Measurements from ENCODE around the gene TRO.

The TRO gene

GRCh38 chrX:54979432-54979831 lies 58.8 kb downstream of the TRO start:
- CTCF ChIA-PET, result no interaction called here
- no peak for DNase-seq (ENCODE audit: extremely low spot score)
- TF ChIP-seq FOXK2 (IDR thresholded peaks at IDR 0.05), result no peak
- TF ChIP-seq ZNF384 (IDR thresholded peaks at IDR 0.05), result no peak
- no peak for TF ChIP-seq L3MBTL2 (conservative IDR thresholded peaks at IDR 0.05)
- TF ChIP-seq FOXM1 (IDR thresholded peaks at IDR 0.05; ENCODE audit: borderline replicate concordance), result no peak
- TF ChIP-seq PKNOX1 (IDR thresholded peaks at IDR 0.05), result no peak
- TF ChIP-seq ELF4 (IDR thresholded peaks at IDR 0.05), result no peak
- TF ChIP-seq SUZ12 (IDR thresholded peaks at IDR 0.05), result no peak
- no peak for TF ChIP-seq CTBP1 (IDR thresholded peaks at IDR 0.05; ENCODE audit: borderline replicate concordance)
- TF ChIP-seq LEF1 (IDR thresholded peaks at IDR 0.05; ENCODE audit: borderline replicate concordance), result no peak
- TF ChIP-seq ARNT (IDR thresholded peaks at IDR 0.05), result no peak
- TF ChIP-seq NFRKB (IDR thresholded peaks at IDR 0.05), result no peak
- TF ChIP-seq FOXA1 (IDR thresholded peaks at IDR 0.05), result no peak
- POLR2A ChIA-PET, result interaction anchor here (0.8 kb wide), 1 partner anchor 20 kb away, joined by 3 read pairs; no protein-coding TSS in a partner anchor

DNA sequence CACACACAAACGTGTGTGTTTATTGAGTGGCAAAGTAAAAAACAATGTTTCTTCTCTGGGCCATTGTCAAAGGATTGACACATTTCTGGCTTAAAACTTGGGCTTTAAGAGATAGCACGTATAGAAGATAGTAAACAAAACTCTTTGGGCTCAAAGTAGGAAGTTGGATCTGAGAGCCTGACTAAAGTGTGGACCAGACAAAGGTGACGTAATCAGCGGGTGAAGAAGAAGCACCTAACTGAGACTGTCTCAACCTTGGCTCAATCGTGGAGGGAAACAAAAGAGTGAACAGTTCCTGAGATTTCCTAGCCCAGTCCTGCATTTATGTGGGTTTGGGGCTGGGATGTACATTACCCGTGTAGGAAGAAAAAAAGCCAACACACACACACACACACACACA lies 59.7 kb downstream of the TRO start:
- CTCF ChIA-PET, result no interaction called here
- TF ChIP-seq HDGF (IDR thresholded peaks at IDR 0.05; ENCODE audit: borderline replicate concordance) (no peak), LEF1 (IDR thresholded peaks at IDR 0.05; ENCODE audit: borderline replicate concordance) (no peak), ZNF384 (IDR thresholded peaks at IDR 0.05) (no peak), ARNT (IDR thresholded peaks at IDR 0.05) (no peak), L3MBTL2 (conservative IDR thresholded peaks at IDR 0.05) (no peak), TARDBP (IDR thresholded peaks at IDR 0.05) (no peak), NFRKB (IDR thresholded peaks at IDR 0.05) (no peak), SUZ12 (IDR thresholded peaks at IDR 0.05) (no peak), FOXM1 (IDR thresholded peaks at IDR 0.05; ENCODE audit: borderline replicate concordance) (no peak), PKNOX1 (IDR thresholded peaks at IDR 0.05) (no peak)
- POLR2A ChIA-PET, result no interaction called here
- no peak for DNase-seq (ENCODE audit: extremely low spot score)
